Chondrocyte (in vitro differentiated cells): ENCODE data around the gene GJA9. TPM values are rescaled to one million over a fixed set of nuclear protein-coding genes. Genes with fewer than 3 reads are reported as not detected.

ENCODE experiments used
- DNase-seq: peaks from one replicate; pipeline ENCODE4 v3.0.0; 2021; ENCODE audit warnings: mixed read lengths, low spot score
- H3K27ac Mint-ChIP-seq: one replicate; pipeline ENCODE4 v1.8.0; 2021; ENCODE audit warnings: mild to moderate bottlenecking, moderate library complexity, mixed read lengths; ENCODE audit not compliant: unreplicated experiment
- H3K27me3 Mint-ChIP-seq: 2 replicates; pipeline ENCODE4 v1.8.0; 2021; ENCODE audit warnings: low read depth, mixed read lengths
- H3K36me3 Mint-ChIP-seq: 2 replicates; pipeline ENCODE4 v1.8.0; 2021; ENCODE audit warnings: low read depth, mixed read lengths
- H3K4me1 Mint-ChIP-seq: 2 replicates; pipeline ENCODE4 v1.8.0; 2021; ENCODE audit warnings: low read depth, mild to moderate bottlenecking, mixed read lengths
- H3K4me3 Mint-ChIP-seq: one replicate; pipeline ENCODE4 v1.8.0; 2021; ENCODE audit warnings: mild to moderate bottlenecking, moderate library complexity, mixed read lengths; ENCODE audit not compliant: unreplicated experiment
- H3K9me3 Mint-ChIP-seq: 2 replicates; pipeline ENCODE4 v1.8.0; 2021; ENCODE audit warnings: low read depth, mixed read lengths
- long read RNA-seq: library from polyadenylated mRNA; stranded (forward); transcript quantifications from one replicate; pipeline ENCODE4 v2.0.0, GENCODE V29; 2021
- total RNA-seq: library from RNA; stranded (reverse); gene quantifications from 3 replicates; pipeline ENCODE4 v1.2.1, GENCODE V29; 2021
- TF ChIP-seq, protein P1 (sequence below): fragments of 200-600 bp; sonication (generic); IDR thresholded peaks from 2 replicates; pipeline ENCODE4 v1.5.0; 2021; ENCODE audit warnings: antibody characterized with exemption, mild to moderate bottlenecking, moderate library complexity

Gene GJA9
- total RNA-seq = not detected in 3 replicates
- long read RNA-seq = 0 reads

DNA sequence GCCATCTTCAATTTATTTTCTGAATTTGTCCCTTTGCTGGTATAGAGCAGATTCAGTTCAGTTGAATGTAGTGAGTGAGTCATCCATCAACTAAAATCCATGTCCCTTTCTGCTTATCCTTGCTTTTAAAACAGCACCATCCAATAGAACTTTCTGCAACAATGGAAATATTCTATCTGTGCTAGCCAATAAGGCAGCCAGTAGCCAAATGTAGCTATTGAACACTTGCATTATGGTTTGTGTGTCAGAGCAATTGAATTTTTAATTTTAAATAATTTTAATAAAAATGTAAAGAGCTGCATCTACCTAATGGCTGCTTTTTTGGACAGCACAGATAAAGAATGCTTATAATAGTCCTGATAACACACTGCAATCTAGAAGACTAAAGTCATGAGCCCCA lies at the start of gene GJA9:
Gene GJA9, minus strand, starts transcription at position 101 of the 400 bp plus-strand sequence. CDS start 5,489 bp downstream, outside the sequence.
- H3K4me1 Mint-ChIP-seq = no peaks in the 10 kb centered on the region
- no peaks in the 10 kb centered on the region for H3K36me3 Mint-ChIP-seq

DNA sequence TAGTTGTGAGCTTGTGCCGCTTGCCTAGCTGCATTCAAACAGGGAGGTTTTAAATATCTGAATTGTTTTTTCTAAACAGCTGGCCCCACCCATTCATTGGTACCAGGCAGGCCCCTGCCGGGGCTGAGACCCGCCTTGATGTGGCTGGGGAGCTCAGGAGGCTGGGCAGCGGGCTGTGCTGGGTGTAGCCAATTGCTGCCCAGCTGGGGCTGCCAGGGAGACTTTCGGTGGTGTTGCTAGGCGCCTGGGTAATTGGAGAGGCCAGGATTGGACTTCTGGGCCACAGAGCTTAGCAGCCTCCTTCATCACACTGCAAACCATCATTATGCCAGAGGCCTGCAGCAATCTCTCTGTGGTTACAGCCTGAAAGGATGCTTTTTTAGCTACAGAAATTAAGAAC lies 48.1 kb upstream of the GJA9 start:
- Mint-ChIP-seq H3K9me3 (no peaks in the 10 kb centered on the region), H3K36me3 (peaks cover 3% of the 10 kb centered on the region), H3K4me1 (peaks cover 36% of the 10 kb centered on the region), H3K27ac (no peak overlapping the region), H3K4me3 (no peak overlapping the region), H3K27me3 (no peaks in the 10 kb centered on the region)
- no peak for DNase-seq
- TF ChIP-seq, protein P1, sequence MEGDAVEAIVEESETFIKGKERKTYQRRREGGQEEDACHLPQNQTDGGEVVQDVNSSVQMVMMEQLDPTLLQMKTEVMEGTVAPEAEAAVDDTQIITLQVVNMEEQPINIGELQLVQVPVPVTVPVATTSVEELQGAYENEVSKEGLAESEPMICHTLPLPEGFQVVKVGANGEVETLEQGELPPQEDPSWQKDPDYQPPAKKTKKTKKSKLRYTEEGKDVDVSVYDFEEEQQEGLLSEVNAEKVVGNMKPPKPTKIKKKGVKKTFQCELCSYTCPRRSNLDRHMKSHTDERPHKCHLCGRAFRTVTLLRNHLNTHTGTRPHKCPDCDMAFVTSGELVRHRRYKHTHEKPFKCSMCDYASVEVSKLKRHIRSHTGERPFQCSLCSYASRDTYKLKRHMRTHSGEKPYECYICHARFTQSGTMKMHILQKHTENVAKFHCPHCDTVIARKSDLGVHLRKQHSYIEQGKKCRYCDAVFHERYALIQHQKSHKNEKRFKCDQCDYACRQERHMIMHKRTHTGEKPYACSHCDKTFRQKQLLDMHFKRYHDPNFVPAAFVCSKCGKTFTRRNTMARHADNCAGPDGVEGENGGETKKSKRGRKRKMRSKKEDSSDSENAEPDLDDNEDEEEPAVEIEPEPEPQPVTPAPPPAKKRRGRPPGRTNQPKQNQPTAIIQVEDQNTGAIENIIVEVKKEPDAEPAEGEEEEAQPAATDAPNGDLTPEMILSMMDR = no peak

More for the DNA sequence above, at the start of gene GJA9:
- TF ChIP-seq, protein P1 = no peak
- Mint-ChIP-seq H3K4me3 (no peak within 1 kb of the TSS), H3K9me3 (no peaks in the 10 kb centered on the region), H3K27ac (no peak within 1 kb of the TSS), H3K27me3 (no peaks in the 10 kb centered on the region)
- no peak for DNase-seq

DNA sequence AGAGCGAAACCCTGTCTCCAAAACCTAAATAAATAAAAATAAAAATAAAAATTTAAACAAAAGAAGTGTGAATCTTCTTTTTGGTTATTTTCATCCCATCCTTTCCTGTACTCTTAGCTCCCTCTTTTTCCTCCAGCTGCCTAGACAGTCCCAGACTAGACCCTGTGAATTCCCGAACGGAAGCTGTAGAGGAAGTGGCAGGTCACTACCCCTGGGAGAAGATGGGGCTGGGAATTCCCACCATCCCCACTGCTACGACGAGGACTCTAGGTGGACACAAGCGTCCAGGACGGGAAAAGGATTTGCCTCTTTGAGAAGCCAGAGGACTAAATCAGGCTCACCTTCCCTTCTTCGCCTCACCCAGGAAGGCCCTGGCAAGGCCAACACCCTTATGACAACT lies 47.7 kb upstream of the GJA9 start:
- peaks cover 3% of the 10 kb centered on the region for H3K36me3 Mint-ChIP-seq
- no peaks in the 10 kb centered on the region for H3K27me3 Mint-ChIP-seq
- H3K4me1 Mint-ChIP-seq = peaks cover 36% of the 10 kb centered on the region
- no peak overlapping the region for H3K4me3 Mint-ChIP-seq
- DNase-seq = no peak
- H3K9me3 Mint-ChIP-seq = no peaks in the 10 kb centered on the region
- TF ChIP-seq, protein P1 = no peak
- peak overlapping the region; percentile 69 for H3K27ac Mint-ChIP-seq

DNA sequence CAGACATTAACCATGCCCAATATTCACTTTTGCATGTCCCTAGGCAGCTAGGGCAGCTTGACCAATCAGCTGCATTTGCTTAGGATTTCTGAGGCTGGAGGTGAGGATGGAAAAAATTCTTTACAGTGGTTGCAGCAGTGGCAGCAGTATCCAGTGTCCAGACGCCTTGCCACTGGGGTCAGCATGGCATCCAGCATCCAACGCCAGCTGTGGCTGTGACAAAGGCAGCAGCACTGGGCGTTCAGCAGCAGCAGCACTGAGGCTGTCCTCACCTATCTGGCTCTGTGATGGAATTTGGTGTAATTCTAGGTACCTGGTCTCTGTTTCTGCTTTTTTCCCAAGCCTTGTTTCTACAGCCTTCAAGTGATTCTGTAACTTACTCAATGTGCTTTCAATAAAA lies 44.7 kb upstream of the GJA9 start:
- Mint-ChIP-seq H3K4me3 (no peak overlapping the region), H3K9me3 (no peaks in the 10 kb centered on the region), H3K36me3 (peaks cover 3% of the 10 kb centered on the region), H3K27me3 (no peaks in the 10 kb centered on the region), H3K27ac (no peak overlapping the region), H3K4me1 (peaks cover 12% of the 10 kb centered on the region)
- no peak for DNase-seq
- TF ChIP-seq, protein P1 = no peak

DNA sequence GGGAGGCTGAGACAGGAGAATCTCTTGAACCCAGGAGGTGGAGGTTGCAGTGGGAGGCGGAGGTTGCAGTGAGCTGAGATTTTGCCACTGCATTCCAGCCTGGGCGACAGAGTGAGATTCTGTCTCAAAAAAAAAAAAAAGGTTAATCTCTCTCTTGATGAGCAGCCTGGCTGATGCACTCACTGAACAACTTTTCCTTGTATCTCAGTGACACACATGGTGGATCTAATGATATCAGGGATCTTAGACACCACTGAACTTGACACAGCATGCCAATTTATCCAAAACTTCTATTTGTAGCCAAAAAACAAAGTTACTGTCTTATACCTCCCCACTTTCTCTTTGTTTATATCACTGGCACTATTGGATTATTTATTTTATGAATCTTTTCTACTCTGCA lies 44.0 kb upstream of the GJA9 start:
- H3K27ac Mint-ChIP-seq = no peak overlapping the region
- H3K9me3 Mint-ChIP-seq = no peaks in the 10 kb centered on the region
- DNase-seq = no peak
- H3K4me3 Mint-ChIP-seq = no peak overlapping the region
- TF ChIP-seq, protein P1 = no peak
- H3K4me1 Mint-ChIP-seq = peaks cover 5% of the 10 kb centered on the region
- peaks cover 3% of the 10 kb centered on the region for H3K36me3 Mint-ChIP-seq
- no peaks in the 10 kb centered on the region for H3K27me3 Mint-ChIP-seq
